Measurements from ENCODE around the gene TARS3. TPM values are rescaled to one million over a fixed set of nuclear protein-coding genes. Genes with fewer than 3 reads are reported as not detected.

Gene TARS3
- total RNA-seq, 1 donor, result 10.0 TPM

GRCh38 chr15:101608201-101608600 is 116.1 kb downstream of the TARS3 start:
- no peak for DNase-seq (ENCODE audit: low read depth)
- no peak for TF ChIP-seq CTCF (IDR thresholded peaks at IDR 0.05; ENCODE audit: insufficient read depth, low read length)
- no peak overlapping the region for H3K4me3 ChIP-seq (ENCODE audit: low read depth, low read length)

- no peak for DNase-seq (ENCODE audit: low read depth)
- H3K4me3 ChIP-seq (ENCODE audit: low read depth, low read length), result no peak overlapping the region
- no peak for TF ChIP-seq CTCF (IDR thresholded peaks at IDR 0.05; ENCODE audit: insufficient read depth, low read length)
Observed at GRCh38 chr15:101607108-101607507, 117.2 kb downstream of the TARS3 start.

- TF ChIP-seq CTCF (IDR thresholded peaks at IDR 0.05; ENCODE audit: insufficient read depth, low read length), result no peak
Observed at GRCh38 chr15:101604124-101604874, 120.0 kb downstream of the TARS3 start.

More at GRCh38 chr15:101604124-101604874, 120.0 kb downstream of the TARS3 start:
- H3K4me3 ChIP-seq (ENCODE audit: low read depth, low read length), result no peak overlapping the region
- DNase-seq (ENCODE audit: low read depth), result no peak

Small RNAs within 50 kb of the gene (small RNA-seq; reads per million reads assigned to genes)
- gene RN7SL209P, result not detected
- gene RNU6-807P, result not detected

Other genes starting within 250 kb of the TARS3 start
- 0.81 TPM in 1 of 2 replicates, not detected in the other for gene PCSK6, start 234.8 kb downstream of the TARS3 start, total RNA-seq (ENCODE audit: low replicate concordance)
- 37.0 and 41.8 TPM in 2 replicates for gene TM2D3, start 72.1 kb downstream of the TARS3 start, total RNA-seq (ENCODE audit: low replicate concordance)
- gene OR4F6, start 79.0 kb upstream of the TARS3 start, total RNA-seq (ENCODE audit: low replicate concordance), result not detected in 2 replicates
- gene OR4F15, start 87.7 kb upstream of the TARS3 start, total RNA-seq (ENCODE audit: low replicate concordance), result not detected in 2 replicates

All from fibroblast of the aortic adventitia (primary cell).